ENCODE results near the gene CAMK1D.

The CAMK1D gene

GRCh38 chr10:12405342-12406320, 56.3 kb downstream of the CAMK1D start:
- no peak for DNase-seq

DNA sequence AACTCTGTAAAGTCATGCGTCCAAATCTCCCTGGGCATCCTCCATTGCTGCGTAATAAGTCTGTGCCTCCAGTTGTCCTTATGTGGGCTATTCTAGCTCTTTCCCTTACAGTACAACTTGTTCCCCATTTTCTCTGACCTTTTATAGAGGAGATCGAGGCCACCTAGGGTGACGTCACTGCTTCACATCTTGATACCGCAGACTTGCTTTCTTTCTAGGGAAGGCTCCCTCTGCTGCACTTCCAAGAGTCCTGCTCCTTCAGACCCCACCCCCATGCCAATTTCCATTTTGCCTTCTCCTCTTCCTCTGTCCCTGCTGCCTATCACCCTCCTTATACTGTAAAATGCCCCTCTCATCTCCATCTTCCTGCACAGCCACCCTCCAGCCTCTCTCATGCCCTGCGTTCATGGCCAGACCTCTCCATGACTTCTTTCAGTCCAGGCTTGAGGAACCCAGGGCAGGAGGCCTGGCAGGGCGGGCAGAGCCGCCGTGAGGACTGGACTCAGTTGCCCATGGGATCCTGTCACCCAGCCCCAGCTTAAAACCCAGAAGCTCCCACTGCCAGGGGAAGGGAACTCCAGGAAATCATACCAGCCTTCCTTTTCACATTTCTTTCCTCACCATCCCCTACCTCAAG, 57.5 kb downstream of the CAMK1D start:
- no peak for DNase-seq

DNA sequence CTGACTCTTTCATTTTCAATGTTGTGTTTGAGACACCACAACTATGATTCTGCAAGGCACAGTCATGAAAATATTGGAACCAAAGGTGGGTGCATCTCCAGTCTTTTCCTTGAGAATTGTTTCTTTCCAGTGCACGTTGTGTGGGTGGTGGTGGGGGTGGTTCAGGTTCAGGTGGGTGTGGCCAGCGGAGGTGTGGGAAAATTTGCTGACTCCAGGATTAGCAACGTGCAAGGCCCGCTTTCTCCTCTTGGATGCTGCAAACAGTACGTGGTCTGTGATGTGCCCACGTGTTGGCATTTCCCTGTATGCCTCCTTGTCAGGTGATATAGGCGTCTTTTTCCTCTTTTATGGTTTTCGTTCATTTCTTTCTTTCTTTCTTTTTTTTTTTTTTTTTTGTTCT, 59.1 kb downstream of the CAMK1D start:
- no peak for DNase-seq

DNA sequence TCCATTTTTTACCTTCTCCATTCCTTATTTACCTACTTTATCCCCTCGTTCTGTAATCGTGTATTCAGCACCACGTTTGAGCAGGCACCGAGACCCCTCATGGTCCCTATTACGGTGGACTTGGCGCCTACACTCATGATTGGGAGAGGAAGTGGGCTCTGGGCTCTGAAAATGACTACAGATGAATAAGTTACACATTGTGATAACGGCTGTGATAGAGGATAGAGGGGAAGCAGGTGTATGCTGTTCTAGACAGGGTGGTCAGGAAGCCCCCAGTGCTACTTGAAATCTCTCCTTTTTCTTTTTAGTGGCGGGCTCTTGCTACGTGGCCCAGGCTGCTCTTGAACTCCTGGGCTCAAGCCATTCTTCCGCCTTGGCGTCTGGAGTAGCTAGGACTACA, 59.8 kb downstream of the CAMK1D start:
- DNase-seq = no peak

GRCh38 chr10:12409613-12410012, 60.3 kb downstream of the CAMK1D start:
- no peak for DNase-seq

DNA sequence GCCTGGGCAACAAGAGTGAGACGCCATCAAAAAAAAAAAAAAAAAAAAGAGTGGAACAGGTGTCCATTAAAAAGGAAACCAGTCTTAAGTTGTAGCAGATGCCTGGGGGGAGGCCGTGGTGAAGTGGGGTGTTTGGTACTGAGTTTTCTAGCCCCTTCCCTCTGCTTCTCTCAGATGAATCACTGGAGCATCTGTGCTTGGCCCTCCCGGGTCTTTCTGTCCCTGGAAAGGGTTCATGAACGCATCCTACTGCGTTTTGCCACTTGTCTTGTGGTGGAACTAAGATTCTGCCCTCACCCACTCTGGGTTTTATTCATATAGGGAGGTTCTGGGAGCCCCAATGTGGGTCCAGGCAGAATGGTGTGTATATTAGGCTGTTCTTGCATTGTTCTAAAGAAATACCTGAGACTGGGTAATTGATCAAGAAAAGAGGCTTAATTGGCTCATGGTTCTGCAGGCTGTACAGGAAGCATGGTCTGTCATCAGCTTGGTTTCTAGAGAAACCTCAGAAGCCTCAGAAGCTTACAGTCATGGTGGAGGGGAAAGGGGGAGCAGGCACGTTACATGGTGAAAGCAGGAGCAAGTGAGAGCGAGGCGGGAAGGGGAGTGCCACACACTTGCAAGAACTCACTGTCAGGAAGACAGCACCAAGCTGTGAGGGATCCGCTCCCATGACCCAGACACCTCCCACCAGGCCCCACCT, 63.5 kb downstream of the CAMK1D start:
- DNase-seq = peak; percentile 64

DNA sequence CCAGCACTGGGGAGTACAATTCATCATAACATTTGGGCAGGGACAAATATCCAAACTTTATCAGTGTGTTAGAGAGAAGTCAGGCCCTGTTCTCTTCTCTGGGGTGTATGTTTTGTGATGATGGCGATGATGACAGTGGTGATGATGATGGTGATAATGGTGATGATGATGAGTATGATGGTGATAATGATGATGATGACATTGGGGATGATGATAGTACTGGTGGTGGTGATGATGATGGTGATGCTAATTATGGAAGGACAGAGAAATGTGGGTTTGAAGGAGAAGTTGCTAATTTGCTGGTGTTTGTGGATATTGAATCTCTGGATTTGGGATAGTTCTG, 64.0 kb downstream of the CAMK1D start:
- no peak for DNase-seq

DNA sequence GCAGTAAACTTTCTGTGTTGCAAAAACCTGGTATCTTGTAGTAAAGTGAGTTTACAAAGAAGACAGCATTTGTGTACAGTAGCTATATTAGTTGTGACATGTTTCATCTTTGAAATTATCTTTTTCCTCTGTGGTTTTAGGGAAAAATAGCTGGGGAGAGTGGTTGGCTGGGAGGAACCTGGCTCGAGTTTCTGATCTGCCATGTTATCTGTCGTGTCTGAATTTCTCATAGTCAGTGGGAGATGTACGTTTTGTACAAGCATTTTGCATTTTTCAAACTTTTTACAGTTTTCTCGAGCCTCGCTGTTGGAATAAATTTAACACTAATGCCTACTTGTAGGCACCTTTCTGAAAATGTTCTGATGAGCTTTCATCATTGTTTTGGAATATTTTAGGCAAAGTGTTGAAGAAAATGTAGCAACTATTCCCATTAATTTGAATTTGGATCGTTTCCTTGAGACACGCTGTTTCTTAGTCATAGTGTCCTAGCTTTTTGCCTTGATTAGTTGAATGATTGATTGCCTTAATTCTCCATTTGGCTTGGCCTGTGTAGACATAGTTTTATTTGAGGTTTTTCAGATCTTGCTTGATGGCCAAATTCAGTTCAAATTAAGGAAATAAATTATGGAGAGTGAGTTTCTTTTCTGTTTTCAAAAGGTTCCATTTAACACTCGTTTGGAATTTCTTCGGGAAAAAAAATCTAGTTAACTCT, 65.1 kb downstream of the CAMK1D start:
- no peak for DNase-seq

- no peak for DNase-seq
Observed at GRCh38 chr10:12416344-12417050, 67.2 kb downstream of the CAMK1D start.

DNA sequence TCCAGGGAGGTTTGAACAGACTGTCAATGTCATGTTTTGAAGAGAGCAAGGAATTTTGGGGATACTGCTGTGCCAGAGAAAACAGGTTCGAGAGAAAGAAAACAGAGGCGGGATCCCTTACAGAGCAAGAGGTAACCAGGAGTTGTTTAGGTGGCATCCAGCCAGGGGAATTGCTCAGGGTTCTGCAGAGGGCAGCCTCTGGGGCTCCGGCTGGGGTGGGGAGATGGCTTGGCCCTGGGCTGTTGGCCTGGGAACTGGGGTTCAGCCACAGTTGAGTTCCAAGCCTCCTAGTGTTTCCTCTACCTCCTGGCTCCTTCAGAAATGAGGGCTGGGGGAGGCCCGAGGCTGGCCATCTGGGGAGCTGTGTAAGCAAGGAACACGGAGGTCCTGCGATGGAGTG, 68.0 kb downstream of the CAMK1D start:
- no peak for DNase-seq

DNA sequence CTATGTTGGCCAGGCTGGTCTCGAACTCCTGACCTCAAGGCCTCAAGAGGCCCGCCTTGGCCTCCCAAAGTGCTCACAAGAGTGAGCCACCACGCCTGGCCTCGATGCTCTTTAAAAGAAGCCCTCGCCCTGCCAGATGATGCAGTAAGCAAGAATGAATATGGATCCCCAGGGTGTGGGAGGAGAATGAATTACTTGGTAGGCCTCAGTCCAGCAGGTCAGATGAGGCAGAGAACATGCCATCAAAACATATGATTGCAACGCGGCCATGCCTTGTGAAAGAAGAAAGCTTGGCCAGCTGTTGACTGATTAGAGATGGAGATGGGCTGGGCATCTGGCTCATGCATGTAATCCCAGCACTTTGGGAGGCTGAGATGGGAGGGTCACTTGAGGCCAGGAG, 68.7 kb downstream of the CAMK1D start:
- no peak for DNase-seq

DNA sequence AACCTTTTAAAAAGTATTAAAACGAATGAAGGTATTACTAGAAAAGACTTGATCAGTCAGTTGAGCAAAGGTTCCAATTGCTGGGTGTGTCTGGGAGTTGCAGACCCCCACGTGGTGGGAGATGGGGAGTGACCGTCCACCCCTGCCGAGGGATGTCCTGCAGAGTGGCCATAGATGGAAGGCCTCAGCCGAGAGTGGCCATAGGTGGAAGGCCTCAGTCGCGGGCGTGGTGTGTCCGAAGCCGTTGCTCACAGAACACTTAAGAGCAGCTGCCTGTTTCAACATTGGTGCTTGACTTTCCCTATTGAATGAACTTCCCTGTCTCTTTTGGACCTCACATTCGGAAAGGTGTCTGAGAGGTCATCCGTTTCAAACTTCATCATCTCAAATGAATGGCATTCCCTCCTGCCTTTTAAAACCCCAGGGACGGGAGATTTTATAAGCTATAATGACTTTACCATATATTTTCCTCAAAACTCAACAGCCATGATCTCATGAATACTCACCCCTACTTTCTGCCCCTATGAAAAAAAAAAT, 69.4 kb downstream of the CAMK1D start:
- DNase-seq = no peak

DNA sequence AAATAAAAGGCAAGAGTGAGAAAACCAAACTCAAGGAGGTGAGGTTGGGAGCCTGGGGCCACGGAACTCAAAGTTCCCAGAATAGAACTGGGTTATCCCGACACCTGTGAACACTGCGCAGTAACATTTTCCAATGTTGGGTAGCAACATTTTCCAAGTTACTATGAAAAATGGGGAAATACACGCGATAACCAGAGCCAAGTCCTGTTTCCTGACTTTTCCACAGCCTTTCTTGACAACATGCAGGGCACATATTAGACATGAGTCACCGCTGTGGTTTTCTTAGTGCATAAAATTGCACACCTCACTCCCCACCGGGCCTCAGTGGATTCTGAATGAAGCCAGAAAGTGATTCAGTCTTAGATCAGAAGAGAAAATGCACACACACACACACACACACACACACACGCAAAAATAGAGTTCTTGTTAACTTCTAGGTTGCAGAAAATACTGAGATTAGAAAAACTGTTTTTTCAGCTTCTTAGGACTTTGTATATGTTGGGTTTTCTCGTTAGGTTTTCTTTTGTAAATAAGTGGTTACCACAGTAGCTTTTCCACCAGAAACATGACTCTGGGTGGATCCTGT, 70.0 kb downstream of the CAMK1D start:
- DNase-seq = peak; percentile 85

- no peak for DNase-seq
Observed at GRCh38 chr10:12420530-12421120, 71.3 kb downstream of the CAMK1D start.

- DNase-seq = no peak
Observed at GRCh38 chr10:12422189-12422588, 72.8 kb downstream of the CAMK1D start.

DNA sequence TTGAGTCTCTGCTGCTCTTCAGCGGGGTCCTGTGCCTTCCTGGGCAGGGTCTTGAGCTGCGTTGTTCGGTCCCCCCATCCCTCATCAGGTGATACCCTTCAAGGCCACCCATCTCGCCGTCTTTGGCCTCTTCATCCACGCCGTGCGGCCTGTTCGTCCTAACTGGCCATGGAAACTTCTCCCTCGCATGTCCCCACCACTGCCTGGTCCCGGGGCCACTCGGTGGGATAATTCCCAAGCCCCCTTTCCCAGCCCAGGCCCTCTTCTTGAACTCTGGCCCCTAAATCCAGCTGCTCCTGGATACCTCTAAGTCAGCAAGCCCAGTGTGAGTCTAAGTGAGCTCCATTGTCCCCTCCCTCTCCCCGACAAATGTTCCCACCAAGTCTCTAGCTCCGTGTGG, 74.5 kb downstream of the CAMK1D start:
- DNase-seq = no peak

- DNase-seq = no peak
Observed at GRCh38 chr10:12427276-12427675, 77.9 kb downstream of the CAMK1D start.

- DNase-seq = no peak
Observed at GRCh38 chr10:12428447-12429135, 79.2 kb downstream of the CAMK1D start.

- DNase-seq = no peak
Observed at GRCh38 chr10:12430406-12430982, 81.1 kb downstream of the CAMK1D start.
